ENCODE data around the gene LRBA.
"Not testable (repeated sequence)": the region's sequence is repeated elsewhere in the genome, so short reads cannot be mapped to it uniquely, and the experiment has no call there.

LRBA gene

GRCh38 chr4:150537911-150538310 is 477.2 kb downstream of the LRBA start:
- POLR2A ChIA-PET; H3K9me3 ChIP-seq (ENCODE audit: control extremely low read depth in 1 of 5, control insufficient read depth in 4 of 5, insufficient read depth in 2 of 5, low read depth in 1 of 5, low read length in 4 of 5); H3K27ac ChIP-seq (ENCODE audit: insufficient read depth in 1 of 2, low read depth in 1 of 2, low read length in 2 of 2, poor library complexity in 1 of 2, severe bottlenecking in 2 of 2); H3K27me3 ChIP-seq (replicated peaks in 2 of 5; ENCODE audit: control insufficient read depth in 4 of 5, insufficient read depth in 5 of 5, low read length in 4 of 5); DNase-seq; H3K4me3 ChIP-seq (ENCODE audit: control insufficient read depth in 1 of 7, extremely low read depth in 1 of 7, insufficient read depth in 4 of 7, low read depth in 2 of 7, low read length in 6 of 7); H3K4me1 ChIP-seq (ENCODE audit: control extremely low read depth in 1 of 4, control insufficient read depth in 4 of 4, insufficient read depth in 4 of 4, low read length in 3 of 4); H3K36me3 ChIP-seq (ENCODE audit: control insufficient read depth in 4 of 4, insufficient read depth in 4 of 4, low read length in 3 of 4): not testable (repeated sequence)
- CTCF ChIA-PET: interaction anchor here (1.4 kb wide), 1 partner anchor 20 kb away, joined by 3 read pairs; no protein-coding TSS in a partner anchor
- WGBS (ENCODE audit: insufficient coverage): no CpG with 5 or more reads among the region's 3 CpGs

DNA sequence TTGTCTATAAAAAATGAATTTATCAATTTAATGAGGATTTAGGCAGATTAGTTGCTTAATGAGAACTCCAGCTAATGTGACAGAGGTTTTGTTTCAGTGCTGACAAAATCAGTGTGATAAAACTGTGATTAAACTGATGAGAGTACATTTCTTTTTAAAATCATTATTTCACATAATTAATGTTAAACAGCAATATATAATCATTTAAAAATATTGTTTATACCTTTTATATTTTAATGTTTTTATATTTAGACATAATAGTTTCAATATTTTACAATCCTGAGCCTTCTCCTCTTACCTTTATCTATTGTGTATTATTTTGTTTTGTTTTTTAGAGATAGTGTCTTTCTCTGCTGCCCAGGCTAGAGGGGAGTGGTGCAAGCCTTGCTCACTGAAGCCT is 480.3 kb downstream of the LRBA start:
- Histone ChIP-seq H3K4me3 (ENCODE audit: control insufficient read depth in 1 of 7, extremely low read depth in 1 of 7, insufficient read depth in 4 of 7, low read depth in 2 of 7, low read length in 6 of 7) (no peak overlapping the region), H3K9me3 (ENCODE audit: control extremely low read depth in 1 of 5, control insufficient read depth in 4 of 5, insufficient read depth in 2 of 5, low read depth in 1 of 5, low read length in 4 of 5) (peaks cover 0 to 4% (median 0%) of the 10 kb centered on the region in 5 experiments), H3K4me1 (ENCODE audit: control extremely low read depth in 1 of 4, control insufficient read depth in 4 of 4, insufficient read depth in 4 of 4, low read length in 3 of 4) (no peaks in the 10 kb centered on the region), H3K27me3 (replicated peaks in 2 of 5; ENCODE audit: control insufficient read depth in 4 of 5, insufficient read depth in 5 of 5, low read length in 4 of 5) (no peaks in the 10 kb centered on the region), H3K36me3 (ENCODE audit: control insufficient read depth in 4 of 4, insufficient read depth in 4 of 4, low read length in 3 of 4) (peaks cover 0 to 10% (median 4%) of the 10 kb centered on the region in 4 experiments), H3K27ac (ENCODE audit: insufficient read depth in 1 of 2, low read depth in 1 of 2, low read length in 2 of 2, poor library complexity in 1 of 2, severe bottlenecking in 2 of 2) (no peak overlapping the region)
- no peak for DNase-seq
- ChIA-PET POLR2A (no interaction called here), CTCF (no interaction called here)

GRCh38 chr4:150533673-150534072 is 481.4 kb downstream of the LRBA start:
- Histone ChIP-seq H3K4me1 (ENCODE audit: control extremely low read depth in 1 of 4, control insufficient read depth in 4 of 4, insufficient read depth in 4 of 4, low read length in 3 of 4) (no peaks in the 10 kb centered on the region), H3K9me3 (ENCODE audit: control extremely low read depth in 1 of 5, control insufficient read depth in 4 of 5, insufficient read depth in 2 of 5, low read depth in 1 of 5, low read length in 4 of 5) (peaks cover 0 to 4% (median 0%) of the 10 kb centered on the region in 5 experiments), H3K36me3 (ENCODE audit: control insufficient read depth in 4 of 4, insufficient read depth in 4 of 4, low read length in 3 of 4) (peaks cover 0 to 14% (median 4%) of the 10 kb centered on the region in 4 experiments), H3K4me3 (ENCODE audit: control insufficient read depth in 1 of 7, extremely low read depth in 1 of 7, insufficient read depth in 4 of 7, low read depth in 2 of 7, low read length in 6 of 7) (no peak overlapping the region), H3K27ac (ENCODE audit: insufficient read depth in 1 of 2, low read depth in 1 of 2, low read length in 2 of 2, poor library complexity in 1 of 2, severe bottlenecking in 2 of 2) (no peak overlapping the region), H3K27me3 (replicated peaks in 2 of 5; ENCODE audit: control insufficient read depth in 4 of 5, insufficient read depth in 5 of 5, low read length in 4 of 5) (no peaks in the 10 kb centered on the region)
- POLR2A ChIA-PET: no interaction called here
- DNase-seq: no peak
- 30% methylated on average over 1 of the region's 3 CpGs for WGBS (ENCODE audit: insufficient coverage)
- CTCF ChIA-PET: interaction anchor here (1.0 kb wide), 1 partner anchor 9 kb away, joined by 4 read pairs; no protein-coding TSS in a partner anchor

DNA sequence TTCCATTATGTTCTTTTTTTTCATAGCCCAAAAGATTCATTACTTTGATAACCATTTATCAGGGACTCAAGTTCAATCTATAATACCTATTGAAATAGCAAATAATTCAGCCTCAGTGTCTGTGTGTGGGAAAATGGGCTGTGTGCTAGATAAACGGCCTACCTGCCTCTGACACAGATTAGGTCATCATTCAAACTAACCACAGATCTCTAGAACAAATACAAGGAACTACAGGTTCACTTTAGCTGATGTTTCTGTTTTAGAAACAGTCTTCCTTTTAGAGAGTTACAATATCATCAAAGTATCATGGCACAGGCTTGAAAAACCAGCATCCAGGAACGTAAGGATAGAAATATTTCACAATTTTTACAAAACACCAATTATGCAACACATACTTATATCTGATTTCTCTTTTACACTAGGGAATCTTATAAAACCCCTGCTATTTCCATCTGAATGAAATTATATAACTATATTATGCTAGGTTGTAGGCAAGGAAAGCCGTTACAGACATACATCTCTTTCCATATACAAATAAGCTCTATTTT is 489.7 kb downstream of the LRBA start:
- Histone ChIP-seq H3K27ac (ENCODE audit: insufficient read depth in 1 of 2, low read depth in 1 of 2, low read length in 2 of 2, poor library complexity in 1 of 2, severe bottlenecking in 2 of 2) (no peak overlapping the region), H3K4me1 (ENCODE audit: control extremely low read depth in 1 of 4, control insufficient read depth in 4 of 4, insufficient read depth in 4 of 4, low read length in 3 of 4) (no peaks in the 10 kb centered on the region), H3K4me3 (ENCODE audit: control insufficient read depth in 1 of 7, extremely low read depth in 1 of 7, insufficient read depth in 4 of 7, low read depth in 2 of 7, low read length in 6 of 7) (no peak overlapping the region), H3K27me3 (replicated peaks in 2 of 5; ENCODE audit: control insufficient read depth in 4 of 5, insufficient read depth in 5 of 5, low read length in 4 of 5) (no peaks in the 10 kb centered on the region), H3K9me3 (ENCODE audit: control extremely low read depth in 1 of 5, control insufficient read depth in 4 of 5, insufficient read depth in 2 of 5, low read depth in 1 of 5, low read length in 4 of 5) (peaks cover 0 to 14% (median 0%) of the 10 kb centered on the region in 5 experiments), H3K36me3 (ENCODE audit: control insufficient read depth in 4 of 4, insufficient read depth in 4 of 4, low read length in 3 of 4) (peaks cover 4 to 31% (median 5%) of the 10 kb centered on the region in 4 experiments)
- POLR2A ChIA-PET: no interaction called here
- DNase-seq: peak in 1 of 3 donors; percentile 7
- 100% methylated on average over 1 of the region's 3 CpGs for WGBS (ENCODE audit: insufficient coverage)
- CTCF ChIA-PET: no interaction called here

GRCh38 chr4:150518559-150518958 is 496.5 kb downstream of the LRBA start:
- WGBS (ENCODE audit: insufficient coverage): 100% methylated on average over 2 of the region's 3 CpGs
- Histone ChIP-seq H3K9me3 (ENCODE audit: control extremely low read depth in 1 of 5, control insufficient read depth in 4 of 5, insufficient read depth in 2 of 5, low read depth in 1 of 5, low read length in 4 of 5) (no peaks in the 10 kb centered on the region), H3K4me1 (ENCODE audit: control extremely low read depth in 1 of 4, control insufficient read depth in 4 of 4, insufficient read depth in 4 of 4, low read length in 3 of 4) (no peaks in the 10 kb centered on the region), H3K27ac (ENCODE audit: insufficient read depth in 1 of 2, low read depth in 1 of 2, low read length in 2 of 2, poor library complexity in 1 of 2, severe bottlenecking in 2 of 2) (no peak overlapping the region), H3K27me3 (replicated peaks in 2 of 5; ENCODE audit: control insufficient read depth in 4 of 5, insufficient read depth in 5 of 5, low read length in 4 of 5) (no peaks in the 10 kb centered on the region), H3K36me3 (ENCODE audit: control insufficient read depth in 4 of 4, insufficient read depth in 4 of 4, low read length in 3 of 4) (peaks cover 3 to 11% (median 7%) of the 10 kb centered on the region in 4 experiments), H3K4me3 (ENCODE audit: control insufficient read depth in 1 of 7, extremely low read depth in 1 of 7, insufficient read depth in 4 of 7, low read depth in 2 of 7, low read length in 6 of 7) (no peak overlapping the region)
- DNase-seq: no peak
- CTCF ChIA-PET: interaction anchor here (1.3 kb wide), 1 partner anchor 19 kb away, joined by 3 read pairs; no protein-coding TSS in a partner anchor
- POLR2A ChIA-PET: no interaction called here

DNA sequence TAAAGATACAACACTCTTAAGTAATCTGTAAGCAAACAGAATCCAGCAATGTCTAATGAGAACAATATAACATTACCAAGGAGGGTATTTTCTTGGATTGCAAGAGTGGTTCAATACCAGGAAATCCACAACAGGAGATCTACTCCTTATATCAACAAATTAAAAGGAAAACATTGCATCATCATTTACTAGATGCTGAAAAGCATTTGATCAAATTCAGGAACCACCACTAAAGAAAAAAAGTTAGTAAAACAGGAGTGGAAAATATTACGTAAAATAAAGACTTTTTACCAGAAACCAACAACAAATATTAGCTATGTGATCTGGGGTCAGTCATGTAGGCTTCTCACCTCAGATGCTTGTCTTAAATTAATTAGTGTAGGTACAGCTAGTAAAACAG is 499.9 kb downstream of the LRBA start:
- Histone ChIP-seq H3K36me3 (ENCODE audit: control insufficient read depth in 4 of 4, insufficient read depth in 4 of 4, low read length in 3 of 4) (peaks cover 0 to 14% (median 6%) of the 10 kb centered on the region in 4 experiments), H3K4me3 (ENCODE audit: control insufficient read depth in 1 of 7, extremely low read depth in 1 of 7, insufficient read depth in 4 of 7, low read depth in 2 of 7, low read length in 6 of 7) (no peak overlapping the region), H3K27me3 (replicated peaks in 2 of 5; ENCODE audit: control insufficient read depth in 4 of 5, insufficient read depth in 5 of 5, low read length in 4 of 5) (no peaks in the 10 kb centered on the region), H3K9me3 (ENCODE audit: control extremely low read depth in 1 of 5, control insufficient read depth in 4 of 5, insufficient read depth in 2 of 5, low read depth in 1 of 5, low read length in 4 of 5) (no peaks in the 10 kb centered on the region), H3K4me1 (ENCODE audit: control extremely low read depth in 1 of 4, control insufficient read depth in 4 of 4, insufficient read depth in 4 of 4, low read length in 3 of 4) (no peaks in the 10 kb centered on the region), H3K27ac (ENCODE audit: insufficient read depth in 1 of 2, low read depth in 1 of 2, low read length in 2 of 2, poor library complexity in 1 of 2, severe bottlenecking in 2 of 2) (no peak overlapping the region)
- CTCF ChIA-PET: no interaction called here
- POLR2A ChIA-PET: no interaction called here
- DNase-seq: no peak
- no CpG with 5 or more reads among the region's 1 CpG for WGBS (ENCODE audit: insufficient coverage)

DNA sequence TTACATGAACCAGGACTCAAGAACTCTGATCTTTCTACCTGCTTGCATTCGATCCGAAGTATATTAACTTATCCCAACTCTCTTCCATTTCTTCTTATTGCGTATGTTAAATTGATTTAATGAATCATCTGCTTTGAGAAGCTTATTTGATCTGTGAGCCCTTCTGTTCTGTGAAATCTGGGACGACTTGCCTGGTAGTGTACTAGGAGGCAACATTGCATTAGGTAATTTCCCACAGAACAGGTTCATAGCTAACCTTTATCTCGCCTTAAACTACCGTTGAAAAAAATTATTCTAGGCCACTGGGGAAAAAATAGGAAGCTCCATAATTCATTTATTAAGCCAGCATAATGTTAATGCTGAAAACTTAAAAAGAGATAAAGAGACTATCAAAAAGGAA is 500.4 kb downstream of the LRBA start:
- CTCF ChIA-PET: no interaction called here
- Histone ChIP-seq H3K27me3 (replicated peaks in 2 of 5; ENCODE audit: control insufficient read depth in 4 of 5, insufficient read depth in 5 of 5, low read length in 4 of 5) (no peaks in the 10 kb centered on the region), H3K4me1 (ENCODE audit: control extremely low read depth in 1 of 4, control insufficient read depth in 4 of 4, insufficient read depth in 4 of 4, low read length in 3 of 4) (no peaks in the 10 kb centered on the region)

More for the DNA sequence above, 500.4 kb downstream of the LRBA start:
- peaks cover 0 to 16% (median 6%) of the 10 kb centered on the region in 4 experiments for H3K36me3 ChIP-seq (ENCODE audit: control insufficient read depth in 4 of 4, insufficient read depth in 4 of 4, low read length in 3 of 4)
- peaks cover 0 to 3% (median 0%) of the 10 kb centered on the region in 5 experiments for H3K9me3 ChIP-seq (ENCODE audit: control extremely low read depth in 1 of 5, control insufficient read depth in 4 of 5, insufficient read depth in 2 of 5, low read depth in 1 of 5, low read length in 4 of 5)
- DNase-seq: no peak
- no peak overlapping the region for H3K4me3 ChIP-seq (ENCODE audit: control insufficient read depth in 1 of 7, extremely low read depth in 1 of 7, insufficient read depth in 4 of 7, low read depth in 2 of 7, low read length in 6 of 7)
- 100% methylated on average over 2 of the region's 6 CpGs for WGBS (ENCODE audit: insufficient coverage)
- no peak overlapping the region for H3K27ac ChIP-seq (ENCODE audit: insufficient read depth in 1 of 2, low read depth in 1 of 2, low read length in 2 of 2, poor library complexity in 1 of 2, severe bottlenecking in 2 of 2)
- POLR2A ChIA-PET: no interaction called here

Measured in common myeloid progenitor, CD34-positive (primary cell).